ENCODE measurements around the gene TMEM86B. TPM values are rescaled to one million over a fixed set of nuclear protein-coding genes. Genes with fewer than 3 reads are reported as not detected.
A peak's percentile ranks its signal among the peaks of the same experiment; 100 is the strongest.
"Not testable (repeated sequence)": the region's sequence is repeated elsewhere in the genome, so short reads cannot be mapped to it uniquely, and the experiment has no call there.

TMEM86B gene
- total RNA-seq, 6 donors from 2014 or later = 2.0 to 10.5 (median 4.8) TPM

DNA sequence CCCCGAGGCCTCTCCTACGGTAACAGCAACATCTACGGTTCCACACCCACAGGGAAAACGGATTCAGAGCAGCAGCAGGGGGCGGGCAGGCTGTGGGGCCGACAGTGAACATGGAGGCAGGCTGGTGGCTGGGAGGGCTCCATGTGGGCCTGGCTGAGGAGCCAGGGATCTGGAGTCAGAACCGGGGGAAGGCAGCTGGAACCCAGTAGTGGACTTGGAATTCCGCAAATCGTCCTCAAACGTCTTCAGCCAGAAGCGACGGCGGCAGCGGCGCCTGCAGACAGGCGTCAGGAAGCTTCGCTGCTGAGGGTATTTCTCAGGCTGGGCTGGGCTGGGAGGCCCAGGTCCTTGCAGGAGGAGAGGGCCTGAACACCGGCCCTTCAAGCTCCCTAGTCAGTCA lies 1.8 kb downstream of the TMEM86B start:
- Histone ChIP-seq H3K27me3 (no peaks in the 10 kb centered on the region), H3K9me3 (no peaks in the 10 kb centered on the region), H3K4me3 (no peak overlapping the region), H3K36me3 (peaks cover 15 to 58% (median 48%) of the 10 kb centered on the region in 4 donors), H3K4me1 (no peaks in the 10 kb centered on the region), H3K27ac (no peak overlapping the region)
- ATAC-seq (ENCODE audit: low FRiP score in 2 of 2) = no peak
- no peak for DNase-seq
- 87 to 88% methylated on average over 3 to 18 of the region's 18 CpGs for whole genome bisulfite sequencing, 2 donors
- TF ChIP-seq CTCF (IDR thresholded peaks at IDR 0.05) = no peak
- no peak for TF ChIP-seq EP300 (IDR thresholded peaks at IDR 0.05)
- TF ChIP-seq POLR2A (IDR thresholded peaks at IDR 0.05) = no peak
- no peak for TF ChIP-seq POLR2AphosphoS5 (IDR thresholded peaks at IDR 0.05)

- no peak overlapping the region for H3K27ac ChIP-seq
- H3K4me1 ChIP-seq = no peaks in the 10 kb centered on the region
- no peaks in the 10 kb centered on the region for H3K27me3 ChIP-seq
- H3K36me3 ChIP-seq = peaks cover 10 to 53% (median 43%) of the 10 kb centered on the region in 4 donors
- DNase-seq (no peak), ATAC-seq (ENCODE audit: low FRiP score in 2 of 2) (no peak)
- H3K4me3 ChIP-seq = no peak overlapping the region
- no peaks in the 10 kb centered on the region for H3K9me3 ChIP-seq
- TF ChIP-seq POLR2A (IDR thresholded peaks at IDR 0.05) (no peak), EP300 (IDR thresholded peaks at IDR 0.05) (no peak), CTCF (IDR thresholded peaks at IDR 0.05) (no peak), POLR2AphosphoS5 (IDR thresholded peaks at IDR 0.05) (no peak)
- WGBS, 2 donors = 78 to 94% methylated on average over 8 to 9 of the region's 9 CpGs
Observed at GRCh38 chr19:55226273-55226672, 2.3 kb downstream of the TMEM86B start.

DNA sequence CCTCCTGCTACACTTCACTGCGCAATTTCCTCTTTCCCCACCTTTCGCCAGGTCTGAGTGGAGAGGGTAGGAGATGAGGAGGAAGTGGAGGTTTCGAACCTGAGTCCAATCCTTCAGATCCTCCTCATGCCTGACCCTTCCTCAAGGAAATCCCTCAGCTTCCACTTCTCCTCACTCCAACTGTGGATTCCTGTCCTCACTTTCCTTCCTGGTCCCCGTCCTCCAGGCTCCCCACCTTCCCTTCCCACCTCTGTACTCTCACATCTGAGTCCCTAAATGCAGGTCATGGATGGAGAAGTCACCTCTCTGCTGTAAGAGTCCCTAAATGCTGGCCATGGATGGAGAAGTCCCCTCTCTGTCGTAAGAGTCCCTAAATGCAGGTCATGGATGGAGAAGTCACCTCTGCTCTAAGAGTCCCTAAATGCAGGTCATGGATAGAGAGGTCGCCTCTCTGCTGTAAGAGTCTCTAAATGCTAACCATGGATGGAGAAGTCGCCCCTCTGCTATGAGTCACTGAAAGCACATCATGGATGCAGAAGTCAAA lies 3.1 kb downstream of the TMEM86B start:
- no peaks in the 10 kb centered on the region for H3K9me3 ChIP-seq
- ATAC-seq (ENCODE audit: low FRiP score in 2 of 2) (no peak), DNase-seq (no peak)
- no peak overlapping the region for H3K4me3 ChIP-seq
- peaks cover 2 to 45% (median 35%) of the 10 kb centered on the region in 4 donors for H3K36me3 ChIP-seq
- WGBS, 2 donors = 77 to 84% methylated on average over 7 of the region's 7 CpGs
- TF ChIP-seq CTCF (IDR thresholded peaks at IDR 0.05) = no peak
- TF ChIP-seq POLR2A (IDR thresholded peaks at IDR 0.05) = no peak
- TF ChIP-seq EP300 (IDR thresholded peaks at IDR 0.05) = no peak
- TF ChIP-seq POLR2AphosphoS5 (IDR thresholded peaks at IDR 0.05) = no peak
- H3K27ac ChIP-seq = no peak overlapping the region
- H3K27me3 ChIP-seq = no peaks in the 10 kb centered on the region
- no peaks in the 10 kb centered on the region for H3K4me1 ChIP-seq

DNA sequence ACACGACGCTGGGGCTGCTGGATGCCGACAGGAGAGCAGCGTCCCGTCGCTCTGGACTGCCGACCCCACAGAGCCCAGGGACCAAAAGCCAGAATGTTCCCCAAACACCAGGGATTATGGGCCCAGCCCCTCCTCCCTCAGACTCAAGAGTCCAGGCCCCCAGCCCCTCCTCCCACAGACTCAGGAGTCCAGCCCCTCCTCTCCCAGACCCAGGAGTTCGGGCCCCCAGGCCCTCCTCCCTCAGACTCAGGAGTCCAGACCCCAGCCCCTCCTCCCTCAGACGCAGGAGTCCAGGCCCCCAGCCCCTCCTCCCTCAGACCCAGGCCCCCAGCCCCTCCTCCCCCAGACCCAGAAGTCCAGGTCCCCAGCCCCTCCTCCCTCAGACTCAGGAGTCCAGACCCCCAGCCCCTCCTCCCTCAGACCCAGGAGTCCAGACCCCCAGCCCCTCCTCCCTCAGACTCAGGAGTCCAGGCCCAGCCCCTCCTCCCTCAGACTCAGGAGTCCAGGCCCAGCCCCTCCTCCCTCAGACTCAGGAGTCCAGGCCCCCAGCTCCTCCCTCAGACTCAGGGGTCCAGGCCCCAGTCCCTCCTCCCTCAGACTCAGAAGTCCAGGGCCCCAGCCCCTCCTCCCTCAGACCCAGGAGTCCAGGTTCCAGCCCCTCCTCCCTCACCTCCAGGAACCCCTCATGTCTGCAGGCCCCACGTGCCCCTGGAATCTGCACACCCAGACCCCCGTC lies 3.7 kb downstream of the TMEM86B start:
- H3K27me3 ChIP-seq; DNase-seq; H3K4me3 ChIP-seq; H3K27ac ChIP-seq; H3K4me1 ChIP-seq; ATAC-seq (ENCODE audit: low FRiP score in 2 of 2); H3K9me3 ChIP-seq: not testable (repeated sequence)
- 51 to 79% methylated on average over 7 to 11 of the region's 11 CpGs for WGBS, 2 donors
- peaks cover 0 to 39% (median 29%) of the 10 kb centered on the region in 4 donors for H3K36me3 ChIP-seq

DNA sequence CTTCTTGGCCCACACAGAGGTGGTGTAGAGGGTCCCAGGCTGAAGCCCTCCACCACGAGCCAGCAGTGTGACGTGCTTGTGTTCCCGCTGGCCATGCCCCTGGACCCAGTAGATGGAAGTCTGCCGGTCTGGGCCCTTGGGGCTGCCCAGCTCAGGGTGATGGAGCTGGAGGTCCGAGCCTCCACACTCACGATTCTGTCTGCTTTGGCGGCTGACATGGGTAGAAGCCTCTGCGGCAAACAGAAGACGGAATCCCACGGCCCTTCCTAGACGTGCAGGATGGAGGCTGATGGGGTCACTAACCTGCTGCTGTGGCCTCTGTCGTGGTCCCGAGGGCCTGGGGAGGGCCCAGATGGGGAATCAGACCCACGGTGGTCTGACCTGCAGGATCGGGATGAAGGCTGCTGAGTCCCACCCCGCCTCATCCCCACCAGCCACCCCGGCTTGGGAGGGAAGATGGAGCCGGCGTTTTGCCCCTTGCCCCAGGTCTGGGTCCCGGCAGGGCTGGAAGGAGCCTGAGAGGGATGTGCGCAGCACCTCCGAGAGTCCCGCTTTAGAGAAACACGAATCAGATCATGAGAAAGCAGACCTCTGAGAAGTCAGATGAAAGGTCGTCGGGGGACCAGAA lies 4.4 kb downstream of the TMEM86B start:
- Histone ChIP-seq H3K4me1 (no peaks in the 10 kb centered on the region), H3K27ac (no peak overlapping the region), H3K36me3 (peaks cover 0 to 32% (median 22%) of the 10 kb centered on the region in 4 donors), H3K9me3 (no peaks in the 10 kb centered on the region), H3K4me3 (no peak overlapping the region), H3K27me3 (no peaks in the 10 kb centered on the region)
- ATAC-seq (ENCODE audit: low FRiP score in 2 of 2) = peak in 1 of 2 donors; percentile 6
- DNase-seq = no peak
- 77 to 82% methylated on average over 14 to 21 of the region's 26 CpGs for WGBS, 2 donors
- no peak for TF ChIP-seq EP300 (IDR thresholded peaks at IDR 0.05)
- TF ChIP-seq POLR2AphosphoS5 (IDR thresholded peaks at IDR 0.05) = no peak
- no peak for TF ChIP-seq POLR2A (IDR thresholded peaks at IDR 0.05)
- no peak for TF ChIP-seq CTCF (IDR thresholded peaks at IDR 0.05)
